Brain microvascular endothelial cell (primary cell): ENCODE measurements around the gene SMG6.

Experiments
- DNase-seq: peaks from one replicate; pipeline ENCODE4 v3.0.0-alpha.2; 2020
- H3K27ac ChIP-seq: fragments of 250-450 bp; sonication (Bioruptor Pico); 2 replicates; pipeline ENCODE4 v1.5.1; 2020; ENCODE audit warnings: mild to moderate bottlenecking, moderate library complexity
- H3K27me3 ChIP-seq: fragments of 250-450 bp; sonication (Bioruptor Pico); replicated peaks from 2 replicates; pipeline ENCODE4 v1.5.1; 2020; ENCODE audit warnings: mild to moderate bottlenecking
- H3K36me3 ChIP-seq: fragments of 250-450 bp; sonication (Bioruptor Pico); replicated peaks from 2 replicates; pipeline ENCODE4 v1.5.1; 2020; ENCODE audit warnings: mild to moderate bottlenecking
- H3K4me3 ChIP-seq: 2 replicates; pipeline ENCODE4 v1.5.1; 2011; ENCODE audit warnings: low read depth, mild to moderate bottlenecking, control low read depth, low read length, moderate library complexity
- in situ Hi-C: cut with HindIII; loops from 2 replicates; pipeline ENCODE4 v1.10.0; 2017; ENCODE audit warnings: low sequenced_read_pairs, low pct_ligation_motif_present
- TF ChIP-seq, protein P1 (sequence below): IDR thresholded peaks from 2 replicates; pipeline ENCODE4 v1.5.1; 2011; ENCODE audit warnings: low read depth, mild to moderate bottlenecking, moderate library complexity, low read length, control low read depth, inconsistent platforms; ENCODE audit errors: missing control alignments

SMG6 gene

DNA sequence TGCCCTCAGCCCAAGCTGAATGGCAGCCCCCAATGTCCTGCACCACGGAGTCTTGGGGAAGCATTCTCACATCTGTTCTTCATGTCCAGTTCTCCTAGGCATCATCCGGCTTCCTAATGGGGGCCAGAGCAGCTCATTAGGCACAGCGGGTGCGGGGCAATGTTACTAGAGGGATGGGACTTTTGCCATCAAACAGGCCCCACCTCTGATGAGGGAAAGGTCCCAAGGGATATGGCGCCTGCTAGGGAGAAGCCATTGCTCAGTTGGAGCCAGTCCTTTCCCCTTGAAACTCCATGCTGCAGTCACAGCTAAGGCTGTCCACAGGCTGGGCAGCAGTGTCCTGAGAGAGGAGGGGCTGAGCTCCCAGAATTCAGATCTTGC lies 275.4 kb downstream of the SMG6 start:
- peaks cover 23% of the 10 kb centered on the region for H3K27me3 ChIP-seq
- in situ Hi-C loops, result no loop called here

DNA sequence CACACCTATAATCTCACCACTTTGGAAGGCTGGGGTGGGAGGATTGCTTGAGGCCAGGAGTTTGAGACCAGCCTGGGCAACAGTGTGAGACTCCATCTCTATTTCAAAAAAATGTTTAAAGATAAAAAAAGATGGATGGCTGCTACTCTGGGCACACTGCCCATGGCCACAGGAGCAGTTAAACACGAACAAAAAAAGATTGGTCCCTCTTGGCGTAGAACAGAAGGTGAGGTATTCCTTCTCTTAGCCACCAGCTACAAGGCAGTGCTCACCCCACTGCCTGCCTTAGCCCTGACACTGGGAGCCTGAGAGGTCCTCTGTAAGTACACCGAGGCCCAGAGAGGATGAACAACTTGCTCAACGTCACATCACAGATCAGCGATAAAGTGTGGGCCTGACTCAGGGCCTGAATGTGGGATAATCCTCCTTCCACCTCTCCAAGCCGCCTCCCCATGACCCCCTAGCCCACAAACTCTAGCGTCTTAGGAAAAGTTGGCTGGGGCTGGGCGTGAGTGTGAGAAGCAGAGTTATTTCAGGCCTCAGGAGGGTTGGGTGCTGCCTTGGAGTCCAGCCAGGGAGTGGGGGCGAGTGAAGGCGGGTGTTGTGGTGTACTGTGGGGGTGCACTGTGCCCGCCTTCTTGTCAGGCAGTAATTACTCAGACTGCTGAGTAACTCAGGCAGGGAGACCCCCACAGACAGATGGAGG lies 275.9 kb downstream of the SMG6 start:
- H3K27ac ChIP-seq, result no peak overlapping the region
- TF ChIP-seq, protein P1, sequence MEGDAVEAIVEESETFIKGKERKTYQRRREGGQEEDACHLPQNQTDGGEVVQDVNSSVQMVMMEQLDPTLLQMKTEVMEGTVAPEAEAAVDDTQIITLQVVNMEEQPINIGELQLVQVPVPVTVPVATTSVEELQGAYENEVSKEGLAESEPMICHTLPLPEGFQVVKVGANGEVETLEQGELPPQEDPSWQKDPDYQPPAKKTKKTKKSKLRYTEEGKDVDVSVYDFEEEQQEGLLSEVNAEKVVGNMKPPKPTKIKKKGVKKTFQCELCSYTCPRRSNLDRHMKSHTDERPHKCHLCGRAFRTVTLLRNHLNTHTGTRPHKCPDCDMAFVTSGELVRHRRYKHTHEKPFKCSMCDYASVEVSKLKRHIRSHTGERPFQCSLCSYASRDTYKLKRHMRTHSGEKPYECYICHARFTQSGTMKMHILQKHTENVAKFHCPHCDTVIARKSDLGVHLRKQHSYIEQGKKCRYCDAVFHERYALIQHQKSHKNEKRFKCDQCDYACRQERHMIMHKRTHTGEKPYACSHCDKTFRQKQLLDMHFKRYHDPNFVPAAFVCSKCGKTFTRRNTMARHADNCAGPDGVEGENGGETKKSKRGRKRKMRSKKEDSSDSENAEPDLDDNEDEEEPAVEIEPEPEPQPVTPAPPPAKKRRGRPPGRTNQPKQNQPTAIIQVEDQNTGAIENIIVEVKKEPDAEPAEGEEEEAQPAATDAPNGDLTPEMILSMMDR, result no peak
- in situ Hi-C loops, result no loop called here
- no peak for DNase-seq
- H3K36me3 ChIP-seq, result no peaks in the 10 kb centered on the region
- H3K27me3 ChIP-seq, result peaks cover 25% of the 10 kb centered on the region
- no peak overlapping the region for H3K4me3 ChIP-seq

More for the DNA sequence above, 275.4 kb downstream of the SMG6 start:
- no peaks in the 10 kb centered on the region for H3K36me3 ChIP-seq
- H3K4me3 ChIP-seq, result no peak overlapping the region
- TF ChIP-seq, protein P1, result no peak
- H3K27ac ChIP-seq, result no peak overlapping the region
- DNase-seq, result no peak

DNA sequence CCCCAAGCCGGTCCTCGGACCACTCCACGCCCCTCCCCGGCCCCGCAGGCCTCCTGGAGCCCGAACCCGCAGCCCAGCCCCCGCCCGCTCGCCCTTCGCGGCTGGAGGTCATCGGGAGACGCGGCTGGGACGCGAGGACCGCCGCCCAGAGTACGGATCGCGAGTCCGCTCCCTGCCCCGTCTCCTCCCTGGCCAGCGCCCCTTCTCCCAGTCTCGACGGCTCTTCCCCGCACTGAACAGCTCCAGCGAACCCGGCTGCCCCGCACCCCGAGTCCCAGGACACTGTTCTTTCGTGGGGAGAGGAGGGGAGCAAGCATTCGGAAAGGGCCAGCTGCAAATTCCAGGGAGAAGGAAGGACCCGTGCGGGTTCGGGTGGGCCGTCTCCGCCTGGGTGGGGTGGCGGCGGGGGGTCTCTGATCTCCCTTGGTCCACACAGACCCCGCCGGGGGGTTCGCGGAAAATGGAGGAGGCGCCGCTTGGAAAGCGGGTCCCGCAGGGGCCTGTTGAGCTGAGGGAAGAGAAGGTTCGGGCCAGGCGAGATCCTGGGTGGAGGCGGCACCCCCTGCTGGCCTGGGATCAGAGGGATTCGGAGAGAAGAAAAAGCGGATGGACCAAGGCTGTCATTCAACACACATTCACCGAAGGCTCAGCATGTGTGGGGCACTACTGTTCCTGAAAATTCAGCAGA lies 277.8 kb downstream of the SMG6 start:
- Histone ChIP-seq H3K4me3 (peak overlapping the region; percentile 36), H3K27ac (no peak overlapping the region), H3K27me3 (peaks cover 30% of the 10 kb centered on the region), H3K36me3 (no peaks in the 10 kb centered on the region)
- in situ Hi-C loops, result no loop called here
- TF ChIP-seq, protein P1, result peak; percentile 90
- DNase-seq, result peak; percentile 54

DNA sequence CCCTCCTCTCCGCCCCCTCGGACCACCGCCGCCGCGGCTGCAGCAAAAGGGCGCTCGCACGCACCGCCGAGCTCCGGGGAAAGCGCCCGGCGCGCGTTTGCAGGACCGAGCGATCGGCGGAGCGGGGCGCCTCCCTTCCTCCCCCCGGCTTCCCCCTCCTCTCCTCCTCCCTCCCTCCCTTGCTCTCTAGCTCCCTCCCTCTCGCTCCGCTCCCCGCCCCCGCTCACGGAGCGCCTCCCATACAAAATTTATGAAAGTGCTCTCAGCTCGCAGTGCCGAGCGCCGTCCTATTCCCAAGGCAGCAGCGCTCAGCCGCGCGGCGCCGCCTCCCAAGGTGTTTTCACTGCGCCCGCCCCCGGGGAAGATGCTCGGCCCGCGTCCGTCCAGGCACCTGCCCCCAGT lies 278.4 kb downstream of the SMG6 start, which contains the start of gene RTN4RL1:
Gene RTN4RL1, minus strand, starts transcription at position 115 of the 402 bp plus-strand sequence. CDS start 469 bp downstream, outside the sequence.
- peak within 1 kb of the TSS; percentile 36 for H3K4me3 ChIP-seq
- no peak for DNase-seq
- in situ Hi-C loops, result no loop called here
- no peak within 1 kb of the TSS for H3K27ac ChIP-seq
- TF ChIP-seq, protein P1, result no peak
- no peaks in the 10 kb centered on the region for H3K36me3 ChIP-seq
- peaks cover 33% of the 10 kb centered on the region for H3K27me3 ChIP-seq

DNA sequence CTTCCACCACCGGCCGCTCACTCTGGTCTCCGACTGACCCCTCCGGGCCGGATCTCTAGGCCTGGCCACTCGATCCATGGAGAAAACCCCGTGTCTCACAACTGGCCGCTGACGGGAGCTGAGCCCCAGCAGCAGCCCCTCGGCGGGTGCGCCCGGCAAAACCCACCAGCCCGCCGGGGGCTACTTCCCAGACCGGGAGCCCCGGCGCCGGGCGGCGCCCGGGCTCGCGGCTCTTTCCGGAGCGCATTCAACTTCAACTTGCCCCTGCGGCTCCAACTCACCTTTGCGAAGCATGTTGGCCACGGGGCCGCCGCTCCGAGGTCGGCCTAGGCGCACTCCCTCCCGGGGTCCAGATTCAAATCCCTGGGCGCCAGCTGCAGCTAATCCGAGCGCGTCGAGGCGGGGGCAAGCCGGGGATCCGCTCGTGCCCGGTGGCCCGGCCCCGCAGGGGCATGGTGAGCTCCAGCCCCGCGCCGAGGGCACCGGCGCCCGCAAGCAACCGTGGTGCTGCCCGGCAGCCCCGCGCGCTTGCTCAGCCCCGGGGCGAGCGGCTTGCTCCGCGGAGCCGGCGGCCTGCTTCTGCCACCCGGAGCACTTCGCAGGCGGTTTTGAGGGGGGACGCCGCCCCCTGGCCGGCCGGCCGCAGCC lies 278.9 kb downstream of the SMG6 start:
- Histone ChIP-seq H3K36me3 (no peaks in the 10 kb centered on the region), H3K4me3 (no peak overlapping the region), H3K27me3 (peaks cover 38% of the 10 kb centered on the region), H3K27ac (no peak overlapping the region)
- no peak for DNase-seq
- TF ChIP-seq, protein P1, result no peak
- in situ Hi-C loops, result no loop called here
